ENCODE results near the gene CBX7.

The CBX7 gene

GRCh38 chr22:39152511-39153219 is at the start of gene CBX7:
Gene CBX7, minus strand, starts transcription at chr22:39152680. Its CDS starts 236 bp downstream, at chr22:39152444.
- peak within 1 kb of the TSS; percentile 43 for H3K4me3 ChIP-seq (ENCODE audit: low read depth, low read length)

DNA sequence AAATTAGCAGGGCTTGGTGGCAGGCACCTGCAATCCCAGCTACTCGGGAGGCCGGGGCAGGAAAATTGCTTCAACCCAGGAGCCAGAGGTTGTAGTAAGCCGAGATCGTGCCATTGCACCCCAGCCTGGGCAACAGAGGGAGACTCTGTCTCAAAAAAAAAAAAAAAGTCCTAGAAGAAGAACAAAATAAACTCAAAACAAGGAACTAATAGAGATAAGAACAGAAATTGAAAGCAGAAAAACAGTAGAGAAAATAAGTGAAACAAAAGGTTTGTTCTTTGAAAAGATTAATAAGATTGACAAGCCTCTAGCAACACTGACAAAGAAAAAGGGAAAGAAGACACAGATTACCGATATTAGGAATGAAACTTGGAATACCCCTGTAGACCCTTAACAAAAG is 45.1 kb upstream of the CBX7 start:
- H3K4me3 ChIP-seq (ENCODE audit: low read depth, low read length), result no peak overlapping the region

- no peak overlapping the region for H3K4me3 ChIP-seq (ENCODE audit: low read depth, low read length)
These were observed 41.6 kb upstream of the CBX7 start for GRCh38 chr22:39194098-39194497.

DNA sequence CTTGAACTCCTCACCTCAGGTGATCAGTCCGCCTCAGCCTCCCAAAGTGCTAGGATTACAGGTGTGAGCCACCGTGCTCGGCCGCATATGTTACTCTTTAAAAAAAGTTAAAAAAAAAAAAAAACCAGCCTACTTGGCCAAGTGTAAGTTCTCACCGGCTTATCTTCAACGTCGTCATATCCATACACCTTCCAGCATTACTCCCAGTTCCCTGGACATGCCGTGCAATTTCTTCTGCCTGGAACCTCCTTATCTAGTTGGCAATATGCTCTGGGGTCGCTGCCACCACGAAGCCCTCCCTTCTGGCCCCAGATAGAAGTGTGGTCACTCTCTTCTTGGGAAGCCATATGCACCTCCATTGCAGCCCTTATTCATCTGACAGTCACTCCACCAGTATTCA is 36.3 kb upstream of the CBX7 start:
- H3K4me3 ChIP-seq (ENCODE audit: low read depth, low read length), result no peak overlapping the region

DNA sequence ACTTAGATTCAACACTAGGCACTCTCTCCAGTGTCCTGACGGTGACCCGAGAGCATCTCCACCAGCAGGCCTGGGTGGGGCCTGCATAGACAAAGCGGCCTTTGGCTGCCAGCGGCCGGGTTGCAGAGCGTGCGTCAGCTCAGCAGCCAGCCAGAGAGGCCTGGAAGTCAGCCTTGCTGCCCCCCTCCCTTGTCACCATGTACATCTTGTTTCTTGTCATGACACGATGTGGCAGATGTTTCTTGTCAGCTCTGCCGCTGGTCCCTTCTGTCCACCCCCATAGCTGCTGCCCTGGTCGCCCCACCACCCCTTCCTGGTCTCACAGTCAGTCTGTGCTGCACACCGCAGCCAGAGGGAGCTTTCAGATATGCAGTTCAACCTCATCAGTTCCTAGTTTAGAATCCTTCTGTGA is 33.1 kb upstream of the CBX7 start:
- H3K4me3 ChIP-seq (ENCODE audit: low read depth, low read length), result no peak overlapping the region

- no peak overlapping the region for H3K4me3 ChIP-seq (ENCODE audit: low read depth, low read length)
These were observed 32.4 kb upstream of the CBX7 start for GRCh38 chr22:39184586-39185577.

- H3K4me3 ChIP-seq (ENCODE audit: low read depth, low read length), result no peak overlapping the region
These were observed 31.6 kb upstream of the CBX7 start for GRCh38 chr22:39183991-39184585.

GRCh38 chr22:39182478-39183030 is 30.1 kb upstream of the CBX7 start:
- no peak overlapping the region for H3K4me3 ChIP-seq (ENCODE audit: low read depth, low read length)

DNA sequence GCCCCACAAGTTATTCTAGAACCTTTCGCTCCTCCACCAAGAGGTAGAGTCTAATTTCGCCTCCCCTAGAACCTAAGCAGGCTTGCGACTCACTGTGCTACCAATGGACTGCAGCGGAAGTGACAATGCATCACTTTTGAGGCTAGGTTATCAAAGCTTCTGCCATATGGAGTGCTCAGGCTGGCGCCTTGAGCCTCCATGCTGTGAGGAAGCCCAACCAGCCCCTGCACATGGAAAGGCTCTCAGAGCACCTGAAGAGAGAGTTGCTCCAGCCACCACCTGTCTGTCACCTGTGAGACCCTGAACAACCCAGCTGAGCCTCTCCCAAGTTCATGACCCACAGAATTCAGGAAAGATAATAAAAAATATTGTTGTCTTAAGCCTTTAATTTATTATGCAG is 29.3 kb upstream of the CBX7 start:
- H3K4me3 ChIP-seq (ENCODE audit: low read depth, low read length), result no peak overlapping the region

DNA sequence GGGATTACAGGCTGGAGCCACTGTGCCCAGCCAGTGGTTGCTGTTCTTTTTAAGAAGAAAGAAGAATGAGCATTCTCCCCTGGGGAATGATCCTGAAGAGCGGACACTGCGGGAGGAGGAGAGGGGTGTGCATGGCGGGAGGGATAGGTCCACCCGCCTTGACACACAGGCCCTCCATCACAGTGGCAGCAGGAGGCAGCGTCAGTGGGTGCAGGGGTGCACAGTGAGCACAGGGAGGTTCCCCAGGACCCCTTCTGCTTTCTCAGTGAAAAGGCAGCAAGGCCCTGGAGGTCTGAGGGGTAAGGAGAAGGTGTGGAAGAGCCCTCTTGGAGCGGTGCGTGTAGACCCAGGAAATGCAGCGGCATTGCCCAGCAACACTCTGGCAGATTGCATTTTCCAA is 28.9 kb upstream of the CBX7 start:
- no peak overlapping the region for H3K4me3 ChIP-seq (ENCODE audit: low read depth, low read length)

DNA sequence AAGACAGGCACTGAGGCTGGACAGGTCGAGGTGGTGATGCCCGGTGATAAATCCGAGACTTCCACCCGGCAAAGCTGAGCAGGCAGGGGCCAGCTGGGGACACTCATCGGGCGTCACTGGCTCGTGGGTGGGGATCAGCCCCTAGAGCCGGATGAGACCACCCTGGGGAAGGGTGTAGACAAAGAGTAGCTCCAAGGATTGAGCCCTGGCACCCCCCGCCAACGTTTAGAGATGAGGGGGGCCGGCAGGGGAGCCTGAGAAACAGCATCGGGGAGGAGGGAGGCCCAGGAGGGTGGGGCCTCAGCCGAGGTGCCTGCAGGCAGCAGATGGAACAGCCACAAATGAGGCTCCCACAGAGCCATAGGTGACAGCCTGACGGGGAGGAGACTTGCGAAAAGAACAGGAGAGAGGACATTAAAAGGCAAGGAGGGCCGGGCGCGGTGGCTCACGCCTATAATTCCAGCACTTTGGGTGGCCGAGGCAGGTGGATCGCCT is 27.4 kb upstream of the CBX7 start:
- no peak overlapping the region for H3K4me3 ChIP-seq (ENCODE audit: low read depth, low read length)

GRCh38 chr22:39179401-39179827 is 26.9 kb upstream of the CBX7 start:
- H3K4me3 ChIP-seq (ENCODE audit: low read depth, low read length), result no peak overlapping the region

- H3K4me3 ChIP-seq (ENCODE audit: low read depth, low read length), result no peak overlapping the region
These were observed 26.0 kb upstream of the CBX7 start for GRCh38 chr22:39178206-39179111.

DNA sequence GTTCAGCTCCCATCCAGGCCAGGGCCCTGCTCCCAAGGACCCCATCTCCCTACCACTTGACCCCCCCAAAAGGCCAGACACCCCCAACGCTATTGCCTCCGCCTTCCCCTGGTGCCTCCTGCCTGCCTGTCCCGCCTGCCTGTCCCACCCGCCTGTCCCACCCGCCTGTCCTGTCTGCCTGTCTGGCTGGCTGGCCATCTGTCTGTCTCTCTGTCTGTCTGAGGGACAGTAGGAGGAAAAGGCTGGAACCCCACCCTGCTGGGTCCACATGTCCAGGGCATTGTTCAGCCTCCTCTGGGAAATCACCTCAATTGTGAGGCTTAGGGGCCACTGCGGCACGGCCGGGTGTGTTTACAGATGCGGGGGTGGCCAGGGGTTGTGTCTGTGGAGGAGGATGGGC is 25.3 kb upstream of the CBX7 start:
- no peak overlapping the region for H3K4me3 ChIP-seq (ENCODE audit: low read depth, low read length)

GRCh38 chr22:39177456-39177775 is 24.9 kb upstream of the CBX7 start:
- H3K4me3 ChIP-seq (ENCODE audit: low read depth, low read length), result no peak overlapping the region

DNA sequence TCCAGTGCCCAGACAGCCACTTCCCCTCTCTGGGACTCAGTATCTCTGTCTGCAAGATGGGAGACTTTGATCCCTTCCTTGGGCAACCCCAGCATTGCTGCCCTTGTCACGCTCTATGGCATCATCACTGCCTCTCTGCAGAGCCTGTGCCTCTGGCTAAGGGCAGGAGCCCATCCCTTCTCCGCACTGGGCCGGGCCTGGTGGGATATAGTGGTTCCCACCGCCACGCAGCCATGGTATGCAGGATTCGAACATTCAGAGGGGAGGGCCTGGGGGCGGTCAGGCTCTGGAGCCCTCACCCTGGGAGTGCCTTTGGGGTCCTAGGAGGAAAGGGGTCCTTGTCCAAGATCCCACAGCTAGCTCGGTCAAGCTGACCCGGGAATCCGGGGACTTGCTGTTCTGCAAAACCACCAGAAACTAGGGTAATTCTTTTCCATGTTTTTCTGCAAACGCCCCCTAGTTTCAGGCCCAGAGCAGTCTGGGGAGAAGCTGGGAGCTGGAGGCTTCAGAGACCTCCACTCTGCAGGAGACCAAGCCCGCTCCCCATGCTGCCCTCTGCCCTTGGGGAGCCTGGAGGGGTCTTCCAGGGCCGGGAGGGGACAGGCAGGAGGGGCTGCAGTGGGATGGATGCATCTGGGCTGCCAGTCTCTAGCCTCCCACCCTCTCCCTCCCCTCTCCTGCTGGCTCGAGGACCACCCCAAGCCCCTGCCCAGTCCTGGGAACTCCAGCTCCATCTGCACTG is 24.4 kb upstream of the CBX7 start:
- H3K4me3 ChIP-seq (ENCODE audit: low read depth, low read length), result no peak overlapping the region

DNA sequence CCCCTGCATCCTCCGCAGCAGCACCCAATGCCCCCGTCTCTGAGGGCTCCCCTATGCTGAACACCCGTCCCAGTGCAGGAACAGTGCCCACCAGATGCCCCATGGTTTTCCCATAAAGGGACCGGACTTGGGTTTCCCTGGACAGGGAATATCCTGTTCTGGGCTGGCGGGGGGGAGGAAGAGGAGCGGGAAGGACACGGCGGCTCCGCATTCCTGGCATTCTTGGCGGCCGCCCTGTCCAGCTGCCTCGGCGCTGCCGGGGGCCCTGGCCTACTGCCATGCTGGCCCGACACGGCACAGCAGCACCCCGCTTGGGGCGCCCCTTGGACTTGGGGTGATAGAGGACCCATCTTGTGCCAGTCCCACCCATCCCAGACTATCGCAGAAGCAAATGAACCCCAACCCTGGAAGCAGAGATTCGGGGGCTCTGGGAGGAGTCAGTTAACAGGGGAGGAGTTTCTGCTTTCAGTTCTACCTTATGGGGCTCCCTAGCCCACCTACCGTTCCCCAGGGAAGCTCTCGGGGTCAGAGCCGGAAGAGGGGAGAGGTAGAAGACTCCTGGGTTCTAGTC is 23.7 kb upstream of the CBX7 start:
- no peak overlapping the region for H3K4me3 ChIP-seq (ENCODE audit: low read depth, low read length)

GRCh38 chr22:39175353-39176142 is 23.1 kb upstream of the CBX7 start:
- no peak overlapping the region for H3K4me3 ChIP-seq (ENCODE audit: low read depth, low read length)
